Testis (tissue), 2 donors: ENCODE data around the gene EIF4EBP3.

Experiments used
- POLR2A ChIP-seq: fragments of 450-650 bp; IDR thresholded peaks from one replicate; pipeline ENCODE4 v1.6.1; 2017; ENCODE audit warnings: antibody characterized with exemption, mild to moderate bottlenecking, moderate library complexity
- TF ChIP-seq, protein P1 (sequence below), 3 experiments: fragments of 450-650 bp in 2 of 3; fragments of 200-600 bp in 1 of 3; sonication (generic) in 1 of 3; IDR thresholded peaks; one replicate each; pipeline ENCODE4 v1.5.1; 2016 to 2019; ENCODE audit warnings: antibody characterized with exemption in 3 of 3, mild to moderate bottlenecking in 2 of 3, moderate library complexity in 1 of 3

- no peak for TF ChIP-seq POLR2A
- TF ChIP-seq, protein P1, sequence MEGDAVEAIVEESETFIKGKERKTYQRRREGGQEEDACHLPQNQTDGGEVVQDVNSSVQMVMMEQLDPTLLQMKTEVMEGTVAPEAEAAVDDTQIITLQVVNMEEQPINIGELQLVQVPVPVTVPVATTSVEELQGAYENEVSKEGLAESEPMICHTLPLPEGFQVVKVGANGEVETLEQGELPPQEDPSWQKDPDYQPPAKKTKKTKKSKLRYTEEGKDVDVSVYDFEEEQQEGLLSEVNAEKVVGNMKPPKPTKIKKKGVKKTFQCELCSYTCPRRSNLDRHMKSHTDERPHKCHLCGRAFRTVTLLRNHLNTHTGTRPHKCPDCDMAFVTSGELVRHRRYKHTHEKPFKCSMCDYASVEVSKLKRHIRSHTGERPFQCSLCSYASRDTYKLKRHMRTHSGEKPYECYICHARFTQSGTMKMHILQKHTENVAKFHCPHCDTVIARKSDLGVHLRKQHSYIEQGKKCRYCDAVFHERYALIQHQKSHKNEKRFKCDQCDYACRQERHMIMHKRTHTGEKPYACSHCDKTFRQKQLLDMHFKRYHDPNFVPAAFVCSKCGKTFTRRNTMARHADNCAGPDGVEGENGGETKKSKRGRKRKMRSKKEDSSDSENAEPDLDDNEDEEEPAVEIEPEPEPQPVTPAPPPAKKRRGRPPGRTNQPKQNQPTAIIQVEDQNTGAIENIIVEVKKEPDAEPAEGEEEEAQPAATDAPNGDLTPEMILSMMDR (IDR thresholded peaks at IDR 0.05) = no peak
Measured at GRCh38 chr5:140509898-140510297, 37.6 kb upstream of the EIF4EBP3 start.
